ENCODE results near the gene B4GALNT1.
"Not testable (repeated sequence)": the region's sequence is repeated elsewhere in the genome, so short reads cannot be mapped to it uniquely, and the experiment has no call there.

Gene B4GALNT1

DNA sequence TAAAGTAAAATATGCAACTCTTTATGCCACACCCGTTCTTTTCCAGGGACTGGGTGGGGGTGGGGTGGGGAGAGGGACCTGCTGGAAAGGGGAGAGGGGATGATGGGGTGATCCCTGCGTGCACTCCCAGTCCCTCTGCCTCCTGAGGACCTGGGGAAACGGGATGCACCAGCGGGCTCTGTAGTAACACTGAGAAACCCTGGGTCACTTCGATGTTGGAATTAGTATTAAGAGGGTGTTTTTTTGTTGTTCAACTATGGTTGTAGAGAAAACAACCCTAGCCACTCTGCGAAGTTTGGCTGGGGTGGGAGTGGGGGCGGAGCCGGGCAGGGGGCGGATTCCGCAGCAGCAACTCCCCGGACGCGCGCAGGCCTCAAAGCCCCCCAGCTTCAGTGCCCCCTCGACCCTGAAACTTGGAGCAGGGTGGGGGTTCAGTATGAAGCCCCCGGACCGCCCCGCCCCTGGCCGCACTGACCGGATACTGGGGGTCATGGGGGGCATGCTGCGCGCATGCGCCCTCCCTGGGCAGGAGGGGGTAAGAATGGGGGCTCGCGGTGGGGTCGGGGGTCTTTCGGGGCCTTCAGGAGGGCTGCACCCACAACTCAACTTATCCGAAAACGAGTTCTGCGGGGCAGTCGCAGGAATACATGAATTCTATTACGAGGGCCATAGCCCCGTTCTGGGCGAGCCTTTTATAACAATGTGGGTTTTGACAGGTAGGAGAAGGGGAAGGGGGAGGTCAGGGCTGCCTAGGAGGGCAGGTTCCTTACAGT is 23.0 kb downstream of the B4GALNT1 start:
- in situ Hi-C loops (cut with MboI; ENCODE audit: low sequenced_read_pairs), result no loop called here

DNA sequence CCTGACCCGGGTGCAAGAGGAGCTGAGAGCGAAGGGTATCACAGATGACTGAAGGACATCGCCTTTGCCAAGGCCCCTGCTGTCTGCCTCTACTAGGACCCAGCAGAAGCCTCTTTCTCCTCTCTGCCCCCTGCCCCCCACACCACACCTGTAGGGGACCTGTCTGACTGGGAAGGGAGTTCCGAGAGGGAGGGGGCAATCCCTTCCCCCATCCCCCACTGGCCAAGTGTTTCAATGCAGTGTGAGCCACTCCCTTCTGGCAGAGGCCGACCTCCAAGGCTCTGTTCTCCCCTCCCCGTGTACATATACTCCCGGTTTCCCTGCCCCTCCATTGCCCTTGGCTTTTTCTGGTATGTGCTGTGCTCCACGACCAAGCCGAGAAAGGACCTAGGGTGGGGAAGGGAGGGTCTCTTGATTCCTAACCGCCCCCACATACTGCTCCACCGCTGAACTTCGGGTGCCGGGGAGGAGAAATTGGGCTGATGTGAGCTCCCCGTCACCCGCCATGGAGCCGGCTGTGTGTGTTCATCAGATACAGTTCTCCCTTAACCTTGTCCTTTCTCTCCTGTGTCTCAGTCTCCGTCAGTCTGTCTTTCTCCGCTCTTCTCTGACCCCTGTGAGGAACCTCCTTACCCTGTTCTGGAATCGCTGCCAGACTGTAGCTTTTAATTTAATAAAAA is 23.8 kb downstream of the B4GALNT1 start:
- in situ Hi-C loops (cut with MboI; ENCODE audit: low sequenced_read_pairs), result no loop called here

DNA sequence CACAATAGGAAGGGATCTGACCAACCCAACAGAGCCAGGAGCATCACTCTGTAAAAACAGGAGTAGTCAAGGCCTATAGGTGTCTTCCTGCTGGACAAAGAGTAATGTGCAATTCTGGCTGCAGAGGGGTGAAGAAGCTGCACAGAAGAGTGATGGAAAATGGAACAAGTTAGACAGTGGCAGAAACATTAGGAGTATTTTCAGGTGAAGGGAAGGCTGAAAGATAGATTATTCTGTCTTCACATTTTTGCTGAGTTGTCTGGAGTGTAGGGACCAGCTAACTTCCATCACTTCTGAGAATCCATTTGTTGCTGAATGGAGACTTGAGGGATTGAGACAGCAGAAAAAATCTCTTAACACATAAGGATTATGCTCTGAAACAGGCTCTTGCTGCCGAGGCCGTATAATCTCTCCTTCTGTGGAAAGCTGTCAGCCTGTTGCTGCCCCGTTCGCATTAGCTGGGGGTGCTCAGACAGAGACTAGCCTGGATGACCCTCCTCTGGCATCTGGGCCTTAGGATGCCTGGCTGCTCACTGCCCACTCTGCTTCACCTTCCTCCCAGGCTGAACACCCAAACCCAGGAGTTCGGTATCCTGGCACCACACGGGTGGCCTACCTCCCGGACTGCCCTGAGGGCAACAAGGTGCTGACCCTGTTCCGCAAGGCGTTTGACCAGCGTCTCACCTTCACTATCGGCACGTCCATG is 24.9 kb downstream of the B4GALNT1 start:
- in situ Hi-C loops (cut with MboI; ENCODE audit: low sequenced_read_pairs), result no loop called here

DNA sequence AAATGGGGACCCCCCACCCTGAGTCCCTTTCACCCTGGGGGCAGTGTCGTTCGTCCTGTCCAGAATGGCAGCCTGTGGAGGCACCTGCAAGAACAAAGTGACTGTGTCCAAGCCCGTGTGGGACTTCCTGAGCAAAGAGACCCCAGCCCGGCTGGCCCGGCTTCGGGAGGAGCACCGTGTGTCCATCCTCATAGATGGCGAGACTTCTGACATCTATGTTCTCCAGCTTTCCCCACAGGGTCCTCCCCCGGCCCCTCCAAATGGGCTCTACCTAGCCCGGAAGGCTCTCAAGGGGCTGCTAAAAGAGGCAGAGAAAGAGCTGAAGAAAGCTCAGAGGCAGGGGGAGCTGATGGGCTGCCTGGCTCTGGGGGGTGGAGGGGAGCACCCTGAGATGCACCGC is 26.2 kb downstream of the B4GALNT1 start:
- in situ Hi-C loops (cut with MboI; ENCODE audit: low sequenced_read_pairs), result no loop called here

DNA sequence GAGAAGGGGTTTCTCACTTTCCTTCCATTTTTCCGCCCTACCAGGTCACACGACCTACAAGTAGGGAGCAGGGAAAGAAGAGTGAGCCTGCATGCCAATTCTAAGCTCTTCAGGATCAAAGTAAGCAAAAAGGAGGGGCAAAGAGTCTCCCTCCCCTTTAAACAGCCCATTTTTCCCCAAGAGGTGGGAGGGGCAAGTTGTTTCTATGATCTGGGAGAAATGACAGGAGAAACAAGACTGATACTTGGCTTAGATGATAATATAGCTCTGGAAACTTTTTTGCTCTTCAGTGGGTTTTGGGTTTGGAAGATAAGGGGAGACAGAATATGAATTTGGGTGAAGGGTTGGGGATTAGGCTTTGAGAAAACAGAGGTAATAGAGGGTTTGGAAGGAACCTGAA is 26.6 kb downstream of the B4GALNT1 start:
- in situ Hi-C loops (cut with MboI; ENCODE audit: low sequenced_read_pairs), result no loop called here

DNA sequence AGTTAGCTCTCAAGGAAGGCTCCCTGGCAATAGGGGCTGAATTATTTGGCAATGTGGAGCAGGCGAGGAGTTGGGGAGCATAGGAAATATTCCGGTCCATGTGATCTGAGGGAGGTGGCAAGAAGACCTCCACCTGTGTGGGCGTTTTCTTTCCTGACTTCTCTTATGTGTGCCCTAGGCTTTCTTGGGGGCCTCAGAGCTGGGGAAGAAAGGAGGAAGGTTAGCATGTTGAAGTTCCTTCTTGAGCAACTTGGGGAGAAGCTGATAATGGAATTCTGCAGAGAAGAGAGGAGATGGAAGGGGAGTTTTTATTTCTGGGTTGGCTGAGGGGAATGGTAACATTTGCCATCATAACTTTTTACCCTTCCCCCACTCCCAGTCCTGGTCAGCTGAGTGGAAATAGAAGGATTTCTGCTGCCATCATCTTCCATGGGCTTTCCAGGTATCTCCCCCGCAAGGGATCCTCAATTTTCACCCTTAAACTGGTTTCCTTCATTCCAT is 27.1 kb downstream of the B4GALNT1 start:
- in situ Hi-C loops (cut with MboI; ENCODE audit: low sequenced_read_pairs), result no loop called here

DNA sequence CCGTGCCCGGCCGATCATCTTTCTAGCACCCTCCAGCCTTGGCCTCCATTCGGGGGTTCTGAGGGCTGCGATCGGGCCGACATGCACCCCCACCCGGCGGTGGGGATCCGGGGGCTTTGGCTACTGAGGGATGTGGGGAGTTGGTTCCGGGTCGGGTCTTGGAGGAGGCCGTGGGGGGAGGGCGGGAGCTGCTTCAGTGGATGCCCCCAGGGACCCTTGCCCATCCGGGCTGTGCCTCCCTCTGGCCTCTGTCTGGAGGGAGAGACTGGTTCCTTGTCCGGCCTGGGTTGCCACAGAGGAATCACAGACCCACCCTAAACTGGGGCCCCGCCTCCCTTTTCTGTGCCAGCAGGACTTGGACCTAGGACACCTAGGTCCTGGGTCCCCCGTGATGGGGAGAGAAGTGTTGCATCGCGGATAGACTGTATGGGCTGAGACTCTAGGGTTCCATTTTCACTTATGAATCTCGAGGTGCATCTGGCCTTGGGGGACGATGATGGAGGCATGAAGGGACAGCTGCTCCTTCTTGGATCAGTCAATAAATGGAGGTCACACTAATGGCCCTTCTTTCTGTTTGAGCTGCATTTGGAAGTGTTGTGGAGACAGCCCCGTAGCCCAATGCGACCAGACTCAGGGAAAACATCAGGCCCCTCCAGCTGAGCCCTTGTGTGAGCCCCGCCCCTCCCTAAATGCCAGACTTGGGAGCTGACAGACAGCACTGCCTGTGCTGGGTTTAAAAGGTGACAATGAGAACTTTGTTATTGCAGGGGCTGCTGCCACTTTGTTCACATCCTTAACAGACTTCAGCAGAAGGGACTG is 27.8 kb downstream of the B4GALNT1 start:
- in situ Hi-C loops (cut with MboI; ENCODE audit: low sequenced_read_pairs), result no loop called here

DNA sequence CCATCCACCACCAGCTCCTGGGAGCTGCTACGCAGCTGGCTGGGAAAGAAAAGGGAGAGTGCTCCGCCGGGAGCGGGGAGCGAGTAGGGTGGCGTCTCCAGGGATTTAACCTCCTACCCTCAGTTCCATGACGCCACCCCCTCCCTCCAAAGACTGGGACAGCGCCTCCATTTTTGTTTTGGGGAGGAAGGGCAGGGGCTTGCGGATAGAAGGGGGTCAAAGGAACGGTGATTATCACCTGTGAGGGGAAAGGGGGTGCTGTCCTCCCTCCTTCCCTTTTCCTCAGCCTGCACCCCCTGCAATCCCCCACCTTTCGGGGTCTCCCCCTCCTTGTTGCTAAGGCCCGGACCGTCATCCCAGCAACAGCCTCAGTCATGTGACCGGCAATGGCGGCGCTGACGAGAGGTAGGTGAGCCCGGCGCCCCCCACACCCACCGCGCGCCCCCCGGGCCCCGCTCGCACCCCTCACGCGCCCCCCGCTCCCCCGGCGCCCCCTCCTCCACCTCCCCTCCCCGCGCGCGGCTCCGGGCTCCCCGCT is 28.5 kb downstream of the B4GALNT1 start, which contains the start of gene DTX3:
Gene DTX3, plus strand, starts transcription at position 371 of the 538 bp plus-strand sequence. CDS start 1,694 bp downstream, outside the sequence.
- in situ Hi-C loops (cut with MboI; ENCODE audit: low sequenced_read_pairs), result no loop called here

DNA sequence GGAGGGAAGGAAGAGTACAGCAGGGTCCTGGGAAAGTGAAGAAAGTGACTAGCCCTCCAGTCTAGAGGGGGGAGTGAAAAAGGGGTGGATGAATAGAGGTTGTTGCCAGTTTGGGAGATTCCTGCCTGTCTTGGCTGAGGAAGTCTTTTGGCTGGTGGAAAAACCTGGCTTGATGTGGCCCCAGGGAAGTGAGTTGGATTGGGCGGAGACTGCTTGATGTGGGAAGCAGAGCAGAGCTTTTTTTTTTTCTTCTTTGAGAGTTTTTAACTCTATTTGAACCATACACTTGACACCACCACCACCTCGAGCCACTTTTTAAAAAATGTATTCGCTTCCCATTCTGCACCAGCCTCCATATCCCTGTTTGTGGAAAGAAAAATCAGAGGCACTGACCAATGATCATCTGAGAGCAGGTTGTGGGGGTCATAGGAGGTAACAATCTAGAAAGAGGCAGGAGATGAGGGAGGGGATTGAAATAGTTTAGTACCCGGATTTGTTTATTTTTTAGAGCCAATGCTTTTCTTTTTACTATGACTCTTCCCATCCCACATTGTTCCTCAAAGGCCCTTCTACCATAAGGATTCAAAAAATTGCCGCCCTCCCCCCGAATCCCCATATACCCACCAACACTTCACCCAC is 29.1 kb downstream of the B4GALNT1 start:
- in situ Hi-C loops (cut with MboI; ENCODE audit: low sequenced_read_pairs), result no loop called here

DNA sequence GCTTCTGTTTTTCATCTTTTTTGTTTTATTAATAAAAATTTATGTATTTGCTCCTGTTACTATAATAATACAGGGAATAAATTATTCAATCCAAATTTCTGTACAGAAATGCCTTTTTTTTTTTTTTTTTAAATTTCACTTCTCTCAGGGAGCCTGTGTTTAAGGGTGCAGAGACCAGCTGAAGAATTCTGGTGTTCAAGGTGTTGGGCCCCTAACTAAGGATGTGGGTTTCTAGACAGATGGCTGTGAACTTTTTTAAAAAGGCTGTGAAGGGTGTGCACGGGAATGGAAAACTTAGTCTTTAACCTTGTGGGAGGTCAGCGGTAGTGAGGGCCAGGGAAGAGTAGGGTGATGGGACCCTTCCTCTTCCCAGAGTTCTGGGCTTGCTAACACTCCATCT is 29.7 kb downstream of the B4GALNT1 start:
- in situ Hi-C loops (cut with MboI; ENCODE audit: low sequenced_read_pairs), result no loop called here

DNA sequence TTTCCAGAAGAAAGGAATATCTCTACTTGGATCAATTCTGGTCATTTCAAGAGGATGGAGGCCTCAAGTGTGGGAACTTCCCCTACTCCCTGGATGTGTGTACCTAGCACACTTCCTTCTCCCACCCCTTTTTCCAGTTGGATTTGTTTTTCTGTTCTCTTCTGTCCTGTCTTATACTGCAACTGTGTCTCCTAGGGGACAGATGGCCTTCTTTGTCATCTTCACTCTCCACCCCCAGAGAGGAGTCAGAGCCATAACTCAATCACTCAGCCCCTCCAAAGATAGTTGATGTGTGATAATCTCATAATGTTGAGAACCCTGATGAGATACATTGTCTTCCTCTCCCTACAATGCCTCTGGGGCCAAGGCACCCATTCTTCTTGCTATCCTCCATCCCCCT is 30.5 kb downstream of the B4GALNT1 start:
- in situ Hi-C loops (cut with MboI; ENCODE audit: low sequenced_read_pairs), result no loop called here

DNA sequence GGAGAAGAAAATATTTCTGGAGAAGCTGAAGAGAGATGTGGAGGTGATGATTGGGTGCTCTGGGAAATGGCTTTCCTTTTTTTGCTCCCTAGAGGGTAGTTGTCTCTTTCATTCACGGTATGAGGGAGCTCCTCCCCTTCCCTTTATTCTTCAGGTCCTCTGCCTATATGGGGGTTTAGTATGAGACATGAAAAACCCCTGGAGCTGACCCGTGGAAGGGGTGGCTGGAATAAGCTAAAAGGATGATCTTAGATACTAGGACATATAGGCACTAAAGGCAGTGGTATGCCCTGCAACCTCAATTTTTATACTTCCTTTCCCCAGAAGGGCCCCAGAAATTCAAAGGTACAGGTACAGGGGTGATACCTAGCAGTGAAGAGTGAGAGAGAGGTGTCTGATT is 32.6 kb downstream of the B4GALNT1 start:
- in situ Hi-C loops (cut with MboI; ENCODE audit: low sequenced_read_pairs), result no loop called here

DNA sequence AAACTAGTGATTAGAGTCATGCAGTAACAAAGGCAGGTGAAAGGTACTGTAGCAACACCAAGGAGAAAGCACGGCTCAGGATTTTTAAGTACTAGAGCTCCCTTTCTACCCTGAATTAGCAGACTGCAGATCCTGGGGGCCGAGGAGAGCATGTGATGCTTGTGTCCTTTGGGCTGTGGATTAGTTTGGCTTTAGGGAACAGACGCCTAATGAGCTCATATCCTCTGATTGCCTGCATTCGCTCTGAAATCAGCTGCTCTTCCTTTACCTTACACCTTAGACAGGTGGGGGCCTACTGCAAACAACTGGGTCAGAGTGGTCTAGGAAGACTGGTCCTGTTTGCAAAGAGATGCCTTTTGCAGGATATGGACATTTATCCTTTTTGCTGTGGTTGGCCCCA is 39.8 kb downstream of the B4GALNT1 start:
- in situ Hi-C loops (cut with MboI; ENCODE audit: low sequenced_read_pairs), result no loop called here

DNA sequence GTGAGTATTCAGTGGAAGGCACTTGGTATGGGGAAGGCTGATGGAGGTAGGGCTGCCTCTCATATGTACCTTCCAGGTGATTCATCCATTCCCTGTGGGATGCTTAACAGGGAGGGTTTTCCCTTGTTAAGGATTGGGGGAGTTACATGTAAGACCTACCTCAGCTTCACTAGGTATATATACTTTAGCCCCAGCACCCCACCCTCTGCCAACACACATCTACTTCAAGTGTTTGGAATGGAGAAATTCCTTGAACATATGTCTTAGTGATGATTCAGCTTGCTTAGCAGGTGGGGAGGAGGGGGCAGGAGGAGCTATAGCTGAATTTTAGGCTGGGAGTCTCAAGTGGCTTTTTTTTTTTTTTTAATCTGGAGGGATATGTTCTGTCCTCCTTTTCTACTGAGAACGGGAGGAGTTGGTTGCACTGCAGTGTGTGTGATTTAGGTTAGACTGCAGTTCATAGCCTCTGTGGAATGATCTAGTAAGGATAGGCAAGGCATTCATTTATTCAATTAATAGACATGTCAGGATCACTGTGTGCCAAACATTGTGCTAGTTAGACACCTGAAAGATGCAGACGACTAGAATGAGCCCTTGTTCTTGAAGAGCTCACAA is 40.3 kb downstream of the B4GALNT1 start:
- in situ Hi-C loops (cut with MboI; ENCODE audit: low sequenced_read_pairs), result no loop called here

DNA sequence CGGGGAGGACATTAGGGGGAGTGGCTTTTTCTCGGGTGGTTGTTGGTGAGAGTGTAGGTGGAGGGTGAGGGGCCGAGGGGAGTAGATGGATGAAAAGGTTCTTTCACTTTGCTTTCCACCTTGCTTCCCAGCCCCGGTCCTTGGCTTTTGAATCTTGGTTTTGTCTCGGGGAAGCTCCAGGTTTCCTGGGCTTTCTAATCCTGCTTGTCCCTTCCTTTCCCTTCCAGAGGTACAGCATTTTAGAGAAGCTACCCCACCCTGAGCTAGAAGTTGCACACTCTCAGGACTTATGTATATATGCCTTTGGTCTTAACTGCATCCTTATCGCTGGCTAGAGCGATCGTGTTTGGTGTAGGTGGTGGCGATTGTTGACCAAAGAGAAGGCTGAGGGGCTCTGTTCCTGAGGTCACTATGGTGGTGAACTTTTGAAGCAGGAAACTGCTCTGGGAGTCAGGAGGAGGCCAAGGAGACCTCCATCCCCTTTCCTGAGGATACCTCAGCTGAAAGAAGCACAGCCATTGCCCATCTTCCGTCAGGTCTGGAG is 41.1 kb downstream of the B4GALNT1 start:
- in situ Hi-C loops (cut with MboI; ENCODE audit: low sequenced_read_pairs), result no loop called here

DNA sequence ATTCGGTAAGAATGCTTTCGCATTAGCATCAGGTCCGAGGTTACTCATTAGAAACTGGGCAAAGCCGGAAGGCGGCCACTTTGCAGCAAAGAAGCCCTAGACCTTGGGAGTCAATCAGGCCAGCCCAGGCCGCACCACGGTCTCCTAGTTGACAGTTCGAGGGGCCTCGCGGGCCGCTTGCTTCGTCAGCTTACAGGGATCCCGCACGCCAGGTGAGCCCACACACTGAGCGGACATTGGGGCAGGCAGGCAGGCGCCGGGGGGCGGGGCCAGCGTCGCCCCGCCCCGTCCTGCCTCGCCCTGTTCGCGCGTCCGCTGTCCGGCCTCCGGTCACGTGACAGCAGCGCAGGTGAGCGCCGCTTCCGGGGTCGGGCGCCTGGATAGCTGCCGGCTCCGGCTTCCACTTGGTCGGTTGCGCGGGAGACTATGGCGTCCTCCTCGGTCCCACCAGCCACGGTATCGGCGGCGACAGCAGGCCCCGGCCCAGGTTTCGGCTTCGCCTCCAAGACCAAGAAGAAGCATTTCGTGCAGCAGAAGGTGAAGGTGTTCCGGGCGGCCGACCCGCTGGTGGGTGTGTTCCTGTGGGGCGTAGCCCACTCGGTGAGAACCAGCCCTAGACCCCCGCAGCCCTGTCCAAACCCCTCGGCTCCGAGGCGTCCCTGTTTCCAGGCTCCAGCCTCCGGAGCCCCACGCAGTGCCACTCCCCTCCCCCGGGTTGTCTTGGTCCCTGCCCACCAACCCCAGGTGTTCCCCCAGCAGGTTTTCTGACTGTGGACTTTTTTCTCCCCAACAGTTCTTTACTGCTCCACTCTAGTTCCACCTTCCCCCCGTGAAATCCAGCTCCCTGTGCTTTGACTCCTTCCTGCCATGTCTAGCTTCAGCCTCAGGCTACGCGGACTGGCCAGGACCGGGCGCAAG is 41.9 kb downstream of the B4GALNT1 start, which contains the start of gene PIP4K2C:
Gene PIP4K2C, plus strand, starts transcription at position 329 of the 918 bp plus-strand sequence. Its CDS starts 98 bp downstream, at position 427.
- in situ Hi-C loops (cut with MboI; ENCODE audit: low sequenced_read_pairs), result no loop called here

DNA sequence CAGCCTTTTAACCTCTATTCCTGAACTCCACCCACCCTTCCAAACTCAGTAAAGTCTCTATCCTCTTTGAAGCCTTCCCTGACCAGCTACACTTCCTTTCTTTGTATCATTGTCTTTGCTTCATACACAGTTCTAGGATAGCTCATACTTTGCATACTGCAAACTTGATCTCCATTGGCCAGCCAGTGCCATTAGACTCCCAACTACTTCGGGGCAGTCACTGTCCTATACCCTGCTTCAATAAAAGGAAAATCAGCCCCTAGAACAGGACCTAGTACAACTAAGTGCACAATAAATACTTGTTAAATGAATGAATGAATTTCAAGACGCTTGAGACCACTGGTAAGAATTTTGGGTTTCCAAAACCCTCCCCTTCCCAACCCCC is 42.5 kb downstream of the B4GALNT1 start:
- in situ Hi-C loops (cut with MboI; ENCODE audit: low sequenced_read_pairs), result no loop called here

DNA sequence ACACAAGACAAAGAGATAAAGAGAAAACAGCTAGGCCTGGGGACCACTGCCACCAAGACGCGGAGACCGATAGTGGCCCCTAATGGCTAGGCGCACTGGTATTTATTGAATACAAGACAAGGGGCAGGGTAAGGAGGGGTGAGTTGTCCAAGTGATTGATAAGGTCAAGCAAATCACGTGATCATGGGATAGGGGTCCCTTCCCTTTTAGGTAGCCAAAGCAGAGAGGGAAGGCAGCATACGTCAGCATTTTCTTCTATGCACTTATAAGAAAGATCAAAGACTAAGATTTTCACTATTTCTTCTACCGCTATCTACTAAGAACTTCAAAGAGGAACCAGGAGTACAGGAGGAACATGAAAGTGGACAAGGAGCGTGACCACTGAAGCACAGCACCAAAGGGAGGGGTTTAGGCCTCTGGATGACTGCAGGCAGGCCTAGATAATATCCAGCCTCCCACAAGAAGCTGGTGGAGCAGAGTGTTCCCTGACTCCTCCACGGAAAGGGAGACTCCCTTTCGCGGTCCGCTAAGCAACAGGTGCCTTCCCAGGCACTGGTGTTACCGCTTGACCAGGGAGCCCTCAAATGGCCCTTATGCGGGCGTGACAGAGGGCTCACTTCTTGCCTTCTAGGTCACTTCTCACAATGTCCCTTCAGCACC is 43.9 kb downstream of the B4GALNT1 start:
- in situ Hi-C loops (cut with MboI; ENCODE audit: low sequenced_read_pairs), result not testable (repeated sequence)

Measured in HL-60/S4 (cell line).